ENCODE results near the gene TTF2. TPM values are rescaled to one million over a fixed set of nuclear protein-coding genes. Genes with fewer than 3 reads are reported as not detected.

Gene TTF2
- total and polyA plus RNA-seq, 2 donors from 2014 or later, result 4.1 to 19.0 TPM

DNA sequence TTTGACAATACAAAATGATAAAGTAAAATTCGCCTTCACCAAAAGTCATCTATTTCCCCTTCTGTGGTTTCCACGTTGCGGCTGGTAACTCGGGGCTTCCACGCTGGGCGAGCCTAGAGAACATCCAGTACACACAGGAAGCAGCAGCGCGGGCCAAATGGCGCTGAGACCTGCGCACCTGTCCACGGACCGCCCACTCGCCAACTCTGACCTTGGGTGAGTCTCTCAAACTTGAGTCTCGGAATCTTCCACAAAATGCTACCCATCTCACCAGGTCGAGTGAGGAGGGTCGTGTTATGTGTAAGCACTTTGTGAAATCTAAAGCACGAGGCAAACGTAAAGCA, 820 bp upstream of the TTF2 start:
- no peaks in the 10 kb centered on the region for H3K9me3 ChIP-seq (ENCODE audit: control insufficient read depth in 2 of 3, insufficient read depth in 1 of 3, low read length in 3 of 3)
- intact Hi-C loops (cut with DNase I), result no loop called here
- no peaks in the 10 kb centered on the region for H3K36me3 ChIP-seq (ENCODE audit: control insufficient read depth in 2 of 3, insufficient read depth in 3 of 3, low read length in 3 of 3)
- H3K27me3 ChIP-seq (ENCODE audit: control insufficient read depth, insufficient read depth, low read length), result no peaks in the 10 kb centered on the region
- FAIRE-seq (no peak), DNase-seq (peak in 4 of 5 donors; percentile 79 to 85 (median 82))
- H3K4me3 ChIP-seq (ENCODE audit: low read length in 3 of 3), result peak overlapping the region; percentile 77 to 90 (median 89)
- peak overlapping the region; percentile 51 to 66 (median 55) for H3K9ac ChIP-seq (ENCODE audit: low read length in 3 of 3)
- H3K27ac ChIP-seq (ENCODE audit: low read depth in 2 of 2, low read length in 2 of 2), result peak overlapping the region; percentile 33 to 71
- no peaks in the 10 kb centered on the region for H3K4me1 ChIP-seq (ENCODE audit: control insufficient read depth in 2 of 3, insufficient read depth in 2 of 3, low read depth in 1 of 3, low read length in 3 of 3)
- TF ChIP-seq, protein P1, sequence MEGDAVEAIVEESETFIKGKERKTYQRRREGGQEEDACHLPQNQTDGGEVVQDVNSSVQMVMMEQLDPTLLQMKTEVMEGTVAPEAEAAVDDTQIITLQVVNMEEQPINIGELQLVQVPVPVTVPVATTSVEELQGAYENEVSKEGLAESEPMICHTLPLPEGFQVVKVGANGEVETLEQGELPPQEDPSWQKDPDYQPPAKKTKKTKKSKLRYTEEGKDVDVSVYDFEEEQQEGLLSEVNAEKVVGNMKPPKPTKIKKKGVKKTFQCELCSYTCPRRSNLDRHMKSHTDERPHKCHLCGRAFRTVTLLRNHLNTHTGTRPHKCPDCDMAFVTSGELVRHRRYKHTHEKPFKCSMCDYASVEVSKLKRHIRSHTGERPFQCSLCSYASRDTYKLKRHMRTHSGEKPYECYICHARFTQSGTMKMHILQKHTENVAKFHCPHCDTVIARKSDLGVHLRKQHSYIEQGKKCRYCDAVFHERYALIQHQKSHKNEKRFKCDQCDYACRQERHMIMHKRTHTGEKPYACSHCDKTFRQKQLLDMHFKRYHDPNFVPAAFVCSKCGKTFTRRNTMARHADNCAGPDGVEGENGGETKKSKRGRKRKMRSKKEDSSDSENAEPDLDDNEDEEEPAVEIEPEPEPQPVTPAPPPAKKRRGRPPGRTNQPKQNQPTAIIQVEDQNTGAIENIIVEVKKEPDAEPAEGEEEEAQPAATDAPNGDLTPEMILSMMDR (IDR thresholded peaks at IDR 0.05; ENCODE audit: borderline replicate concordance, extremely low read depth, insufficient read depth), result no peak

DNA sequence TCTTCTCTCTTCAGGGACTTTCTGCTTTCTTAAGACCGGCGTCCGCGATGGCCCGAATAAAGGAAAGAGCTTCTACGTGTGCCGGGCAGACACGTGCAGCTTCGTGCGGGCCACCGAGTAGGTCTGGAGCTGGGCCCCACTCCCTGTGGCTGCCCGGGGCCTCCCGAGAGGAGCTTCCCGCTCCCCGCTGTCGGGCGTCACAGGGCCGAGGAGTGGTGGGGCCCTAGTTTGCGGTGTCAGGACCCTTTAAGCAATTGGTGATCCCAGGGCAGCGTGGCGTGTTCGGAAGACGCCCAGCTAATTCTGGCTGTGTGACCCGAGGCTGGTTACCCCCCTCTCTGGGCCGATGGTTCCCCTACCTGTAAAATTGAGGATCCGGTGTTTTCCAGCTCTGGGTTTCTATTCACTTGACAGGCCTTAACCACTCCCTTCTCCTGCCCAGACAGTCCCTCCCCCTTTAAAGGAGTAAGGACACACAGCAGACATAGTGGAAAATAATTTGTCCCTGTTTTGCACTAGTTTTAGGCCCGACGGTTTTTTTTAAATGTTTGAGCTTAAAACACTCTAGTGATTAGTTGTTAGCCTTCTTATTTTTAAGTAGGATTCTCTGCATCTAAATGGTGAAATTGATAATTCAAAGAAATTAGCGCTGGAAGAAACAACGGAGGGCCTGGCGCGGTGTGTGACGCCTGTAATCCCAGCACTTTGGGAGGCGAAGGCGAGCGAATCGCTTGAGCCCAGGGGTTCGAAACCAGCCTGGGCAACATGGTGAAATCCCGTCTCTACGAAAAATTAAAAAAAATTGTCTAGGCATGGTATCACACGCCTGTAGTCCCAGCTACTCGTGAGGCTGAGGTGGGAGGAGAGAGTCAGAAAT, 553 bp downstream of the TTF2 start:
- Histone ChIP-seq H3K27ac (ENCODE audit: low read depth in 2 of 2, low read length in 2 of 2) (peak overlapping the region in 1 of 2 donors; percentile 65), H3K9ac (ENCODE audit: low read length in 3 of 3) (peak overlapping the region; percentile 20 to 90 (median 83)), H3K9me3 (ENCODE audit: control insufficient read depth in 2 of 3, insufficient read depth in 1 of 3, low read length in 3 of 3) (no peaks in the 10 kb centered on the region), H3K4me3 (ENCODE audit: low read length in 3 of 3) (peak overlapping the region; percentile 58 to 95 (median 90)), H3K36me3 (ENCODE audit: control insufficient read depth in 2 of 3, insufficient read depth in 3 of 3, low read length in 3 of 3) (no peaks in the 10 kb centered on the region), H3K4me1 (ENCODE audit: control insufficient read depth in 2 of 3, insufficient read depth in 2 of 3, low read depth in 1 of 3, low read length in 3 of 3) (no peaks in the 10 kb centered on the region), H3K27me3 (ENCODE audit: control insufficient read depth, insufficient read depth, low read length) (no peaks in the 10 kb centered on the region)
- TF ChIP-seq, protein P1 (IDR thresholded peaks at IDR 0.05; ENCODE audit: borderline replicate concordance, extremely low read depth, insufficient read depth), result no peak
- no peak for FAIRE-seq
- peak in 4 of 5 donors; percentile 24 to 84 (median 68) for DNase-seq
- intact Hi-C loops (cut with DNase I), result loop anchor here (10.0 kb wide), 1 partner anchor 224 kb away; no protein-coding TSS in a partner anchor

DNA sequence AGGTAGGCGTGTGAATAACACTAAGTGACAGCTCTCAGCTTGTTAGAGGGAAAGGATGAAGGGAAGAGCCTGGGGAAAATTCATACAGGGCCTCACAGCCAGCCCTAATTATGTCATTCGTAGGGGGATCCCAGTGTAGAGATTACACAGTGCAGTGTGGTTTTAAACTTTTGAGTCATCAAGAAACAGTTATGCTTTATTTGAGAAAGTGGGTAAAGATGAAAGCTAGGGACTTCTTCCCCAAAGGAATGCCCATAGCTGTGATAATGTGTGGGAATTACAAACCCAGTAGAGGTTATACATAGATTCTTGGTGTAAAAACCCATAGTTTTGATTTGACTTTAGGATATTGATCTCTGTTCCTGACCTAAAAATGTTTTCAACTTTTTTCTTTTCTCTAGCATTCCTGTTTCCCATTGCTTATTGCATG, 1.9 kb downstream of the TTF2 start:
- intact Hi-C loops (cut with DNase I), result loop anchor here (10.0 kb wide), 1 partner anchor 223 kb away; no protein-coding TSS in a partner anchor
- FAIRE-seq (no peak), DNase-seq (no peak)
- H3K4me3 ChIP-seq (ENCODE audit: low read length in 3 of 3), result no peak overlapping the region
- H3K9me3 ChIP-seq (ENCODE audit: control insufficient read depth in 2 of 3, insufficient read depth in 1 of 3, low read length in 3 of 3), result no peaks in the 10 kb centered on the region
- no peaks in the 10 kb centered on the region for H3K4me1 ChIP-seq (ENCODE audit: control insufficient read depth in 2 of 3, insufficient read depth in 2 of 3, low read depth in 1 of 3, low read length in 3 of 3)
- no peak overlapping the region for H3K9ac ChIP-seq (ENCODE audit: low read length in 3 of 3)
- TF ChIP-seq, protein P1 (IDR thresholded peaks at IDR 0.05; ENCODE audit: borderline replicate concordance, extremely low read depth, insufficient read depth), result no peak
- H3K27ac ChIP-seq (ENCODE audit: low read depth in 2 of 2, low read length in 2 of 2), result no peak overlapping the region
- no peaks in the 10 kb centered on the region for H3K27me3 ChIP-seq (ENCODE audit: control insufficient read depth, insufficient read depth, low read length)
- H3K36me3 ChIP-seq (ENCODE audit: control insufficient read depth in 2 of 3, insufficient read depth in 3 of 3, low read length in 3 of 3), result no peaks in the 10 kb centered on the region
